Activated T-helper 2 cell treated with anti-CD3 and anti-CD28 coated beads, Interferon-gamma antibody, Interleukin-2, Interleukin-4, amounts not matched to agents 10 μg/mL and 5 μg/mL and 100 μg/mL, durations not matched to agents 14 hours and 24 hours and 36 hours (primary cell): ENCODE data around the gene FTO. TPM values are rescaled to one million over a fixed set of nuclear protein-coding genes. Genes with fewer than 3 reads are reported as not detected.

ENCODE experiments used
- DNase-seq: peaks from one replicate; pipeline ENCODE4 v3.0.0; 2021; ENCODE audit warnings: low spot score
- H3K27ac Mint-ChIP-seq: one replicate; pipeline ENCODE4 v1.8.0; 2021; ENCODE audit warnings: mixed read lengths
- H3K27me3 Mint-ChIP-seq: one replicate; pipeline ENCODE4 v1.8.0; 2021; ENCODE audit warnings: low read depth, mixed read lengths
- H3K36me3 Mint-ChIP-seq: one replicate; pipeline ENCODE4 v1.8.0; 2021; ENCODE audit warnings: low read depth, mixed read lengths
- H3K4me1 Mint-ChIP-seq: one replicate; pipeline ENCODE4 v1.8.0; 2021; ENCODE audit warnings: low read depth, mixed read lengths
- H3K4me3 Mint-ChIP-seq: one replicate; pipeline ENCODE4 v1.8.0; 2021; ENCODE audit warnings: low read depth, mild to moderate bottlenecking, moderate library complexity, mixed read lengths
- H3K9me3 Mint-ChIP-seq: one replicate; pipeline ENCODE4 v1.8.0; 2021; ENCODE audit warnings: mixed read lengths
- intact Hi-C: fragments of 100-400 bp; cut with micrococcal nuclease; formaldehyde crosslinking; loops from one replicate; pipeline ENCODE4 v1.15.1; 2023
- total RNA-seq: library from RNA; stranded (reverse); gene quantifications from 2 replicates; pipeline ENCODE4 v1.2.3, GENCODE V29; 2022

The FTO gene
- total RNA-seq, 1 donor from 2014 or later = 62.7 TPM

GRCh38 chr16:54077050-54077821, 373.3 kb downstream of the FTO start:
- Mint-ChIP-seq H3K9me3 (no peaks in the 10 kb centered on the region), H3K4me3 (no peak overlapping the region), H3K27me3 (no peaks in the 10 kb centered on the region), H3K4me1 (no peaks in the 10 kb centered on the region), H3K27ac (no peak overlapping the region), H3K36me3 (no peaks in the 10 kb centered on the region)
- intact Hi-C loops = no loop called here
- DNase-seq = no peak

GRCh38 chr16:54080524-54081008, 376.6 kb downstream of the FTO start:
- no peak for DNase-seq
- Mint-ChIP-seq H3K4me1 (no peaks in the 10 kb centered on the region), H3K27me3 (no peaks in the 10 kb centered on the region), H3K9me3 (no peaks in the 10 kb centered on the region), H3K4me3 (no peak overlapping the region), H3K36me3 (no peaks in the 10 kb centered on the region), H3K27ac (no peak overlapping the region)
- intact Hi-C loops = no loop called here

GRCh38 chr16:54086791-54087190, 382.8 kb downstream of the FTO start:
- no peak overlapping the region for H3K4me3 Mint-ChIP-seq
- H3K36me3 Mint-ChIP-seq = no peaks in the 10 kb centered on the region
- H3K27me3 Mint-ChIP-seq = no peaks in the 10 kb centered on the region
- H3K9me3 Mint-ChIP-seq = no peaks in the 10 kb centered on the region
- no peak overlapping the region for H3K27ac Mint-ChIP-seq
- no peaks in the 10 kb centered on the region for H3K4me1 Mint-ChIP-seq
- intact Hi-C loops = no loop called here
- no peak for DNase-seq

- Mint-ChIP-seq H3K27ac (no peak overlapping the region), H3K9me3 (no peaks in the 10 kb centered on the region), H3K4me3 (no peak overlapping the region), H3K27me3 (no peaks in the 10 kb centered on the region), H3K4me1 (no peaks in the 10 kb centered on the region), H3K36me3 (no peaks in the 10 kb centered on the region)
- intact Hi-C loops = no loop called here
- no peak for DNase-seq
Observed at GRCh38 chr16:54090602-54091001, 386.6 kb downstream of the FTO start.

- intact Hi-C loops = no loop called here
- H3K4me3 Mint-ChIP-seq = no peak overlapping the region
- no peak for DNase-seq
Observed at GRCh38 chr16:54093281-54093680, 389.3 kb downstream of the FTO start.

GRCh38 chr16:54094641-54095040, 390.7 kb downstream of the FTO start:
- Mint-ChIP-seq H3K27me3 (no peaks in the 10 kb centered on the region), H3K4me3 (no peak overlapping the region), H3K4me1 (no peaks in the 10 kb centered on the region), H3K9me3 (no peaks in the 10 kb centered on the region), H3K36me3 (no peaks in the 10 kb centered on the region), H3K27ac (no peak overlapping the region)
- DNase-seq = no peak
- intact Hi-C loops = no loop called here

More at GRCh38 chr16:54093281-54093680, 389.3 kb downstream of the FTO start:
- H3K27ac Mint-ChIP-seq = no peak overlapping the region
- no peaks in the 10 kb centered on the region for H3K36me3 Mint-ChIP-seq
- no peaks in the 10 kb centered on the region for H3K9me3 Mint-ChIP-seq
- H3K4me1 Mint-ChIP-seq = no peaks in the 10 kb centered on the region
- H3K27me3 Mint-ChIP-seq = no peaks in the 10 kb centered on the region

GRCh38 chr16:54096607-54097006, 392.7 kb downstream of the FTO start:
- H3K36me3 Mint-ChIP-seq = no peaks in the 10 kb centered on the region
- intact Hi-C loops = no loop called here
- H3K4me1 Mint-ChIP-seq = no peaks in the 10 kb centered on the region
- H3K27me3 Mint-ChIP-seq = no peaks in the 10 kb centered on the region
- H3K9me3 Mint-ChIP-seq = no peaks in the 10 kb centered on the region
- H3K4me3 Mint-ChIP-seq = no peak overlapping the region
- no peak overlapping the region for H3K27ac Mint-ChIP-seq
- DNase-seq = no peak

GRCh38 chr16:54097774-54098173, 393.8 kb downstream of the FTO start:
- H3K9me3 Mint-ChIP-seq = no peaks in the 10 kb centered on the region
- intact Hi-C loops = no loop called here
- no peaks in the 10 kb centered on the region for H3K27me3 Mint-ChIP-seq
- H3K27ac Mint-ChIP-seq = no peak overlapping the region
- no peaks in the 10 kb centered on the region for H3K4me1 Mint-ChIP-seq
- H3K36me3 Mint-ChIP-seq = no peaks in the 10 kb centered on the region
- no peak overlapping the region for H3K4me3 Mint-ChIP-seq
- DNase-seq = no peak

GRCh38 chr16:54098247-54098646, 394.3 kb downstream of the FTO start:
- no peaks in the 10 kb centered on the region for H3K27me3 Mint-ChIP-seq
- H3K36me3 Mint-ChIP-seq = no peaks in the 10 kb centered on the region
- H3K4me1 Mint-ChIP-seq = no peaks in the 10 kb centered on the region
- intact Hi-C loops = no loop called here
- no peak overlapping the region for H3K27ac Mint-ChIP-seq
- no peak for DNase-seq
- no peak overlapping the region for H3K4me3 Mint-ChIP-seq
- H3K9me3 Mint-ChIP-seq = no peaks in the 10 kb centered on the region

GRCh38 chr16:54099627-54100026, 395.7 kb downstream of the FTO start:
- no peaks in the 10 kb centered on the region for H3K27me3 Mint-ChIP-seq
- H3K4me1 Mint-ChIP-seq = no peaks in the 10 kb centered on the region
- DNase-seq = no peak
- intact Hi-C loops = no loop called here
- H3K36me3 Mint-ChIP-seq = no peaks in the 10 kb centered on the region
- no peak overlapping the region for H3K27ac Mint-ChIP-seq
- H3K4me3 Mint-ChIP-seq = no peak overlapping the region
- no peaks in the 10 kb centered on the region for H3K9me3 Mint-ChIP-seq

- no peaks in the 10 kb centered on the region for H3K4me1 Mint-ChIP-seq
- intact Hi-C loops = no loop called here
- no peak for DNase-seq
Observed at GRCh38 chr16:54102888-54103866, 399.2 kb downstream of the FTO start.

GRCh38 chr16:54106057-54106456, 402.1 kb downstream of the FTO start:
- Mint-ChIP-seq H3K36me3 (no peaks in the 10 kb centered on the region), H3K27ac (no peak overlapping the region)
- no peak for DNase-seq

More at GRCh38 chr16:54102888-54103866, 399.2 kb downstream of the FTO start:
- Mint-ChIP-seq H3K27me3 (no peaks in the 10 kb centered on the region), H3K27ac (no peak overlapping the region), H3K36me3 (no peaks in the 10 kb centered on the region), H3K4me3 (no peak overlapping the region), H3K9me3 (no peaks in the 10 kb centered on the region)

More at GRCh38 chr16:54106057-54106456, 402.1 kb downstream of the FTO start:
- Mint-ChIP-seq H3K4me1 (no peaks in the 10 kb centered on the region), H3K27me3 (no peaks in the 10 kb centered on the region), H3K4me3 (no peak overlapping the region), H3K9me3 (no peaks in the 10 kb centered on the region)
- intact Hi-C loops = no loop called here
